ENCODE data around the gene THSD7A. TPM values are rescaled to one million over a fixed set of nuclear protein-coding genes. Genes with fewer than 3 reads are reported as not detected.

THSD7A gene
- total RNA-seq, 3 donors from 2014 or later (not counting 1 experiment from before 2014, with no cell fraction given) = 0.29 to 8.6 TPM; not detected in 1

DNA sequence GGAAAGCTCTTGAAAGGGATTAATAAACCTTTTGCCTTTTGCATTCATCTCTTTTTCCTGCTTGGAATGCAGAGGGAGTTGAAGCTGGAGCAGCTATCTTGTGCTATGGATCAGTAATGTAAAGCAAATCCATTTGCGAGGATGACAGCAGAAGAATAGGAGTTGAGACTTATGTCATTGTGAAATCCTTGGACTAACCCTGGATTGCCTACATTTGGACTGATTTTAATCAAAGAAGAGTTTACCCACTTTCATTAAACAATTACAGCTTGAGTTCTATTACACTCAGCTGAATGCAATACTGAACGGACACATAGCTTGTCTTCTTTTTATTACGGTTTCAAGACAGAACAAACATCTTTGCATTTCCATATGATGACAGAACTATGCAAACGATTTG lies 496.1 kb downstream of the THSD7A start:
- ATAC-seq = no peak
- no peaks in the 10 kb centered on the region for H3K9me3 Mint-ChIP-seq
- Histone ChIP-seq H3K27me3 (ENCODE audit: control insufficient read depth, insufficient read depth, low read length) (no peaks in the 10 kb centered on the region), H3K4me3 (ENCODE audit: low read length) (no peak overlapping the region), H3K36me3 (ENCODE audit: control insufficient read depth, insufficient read depth, low read length) (no peaks in the 10 kb centered on the region), H3K4me1 (ENCODE audit: control insufficient read depth, insufficient read depth, low read length) (no peaks in the 10 kb centered on the region), H3K9me3 (ENCODE audit: control insufficient read depth, insufficient read depth, low read length) (no peaks in the 10 kb centered on the region), H3K27ac (ENCODE audit: low read length) (no peak overlapping the region)
- H3K4me3 Mint-ChIP-seq = no peak overlapping the region
- H3K27me3 Mint-ChIP-seq (ENCODE audit: low read depth in 2 of 2) = no peaks in the 10 kb centered on the region
- no peaks in the 10 kb centered on the region for H3K36me3 Mint-ChIP-seq
- H3K27ac Mint-ChIP-seq = no peak overlapping the region
- no peak for DNase-seq
- TF ChIP-seq, protein P1, sequence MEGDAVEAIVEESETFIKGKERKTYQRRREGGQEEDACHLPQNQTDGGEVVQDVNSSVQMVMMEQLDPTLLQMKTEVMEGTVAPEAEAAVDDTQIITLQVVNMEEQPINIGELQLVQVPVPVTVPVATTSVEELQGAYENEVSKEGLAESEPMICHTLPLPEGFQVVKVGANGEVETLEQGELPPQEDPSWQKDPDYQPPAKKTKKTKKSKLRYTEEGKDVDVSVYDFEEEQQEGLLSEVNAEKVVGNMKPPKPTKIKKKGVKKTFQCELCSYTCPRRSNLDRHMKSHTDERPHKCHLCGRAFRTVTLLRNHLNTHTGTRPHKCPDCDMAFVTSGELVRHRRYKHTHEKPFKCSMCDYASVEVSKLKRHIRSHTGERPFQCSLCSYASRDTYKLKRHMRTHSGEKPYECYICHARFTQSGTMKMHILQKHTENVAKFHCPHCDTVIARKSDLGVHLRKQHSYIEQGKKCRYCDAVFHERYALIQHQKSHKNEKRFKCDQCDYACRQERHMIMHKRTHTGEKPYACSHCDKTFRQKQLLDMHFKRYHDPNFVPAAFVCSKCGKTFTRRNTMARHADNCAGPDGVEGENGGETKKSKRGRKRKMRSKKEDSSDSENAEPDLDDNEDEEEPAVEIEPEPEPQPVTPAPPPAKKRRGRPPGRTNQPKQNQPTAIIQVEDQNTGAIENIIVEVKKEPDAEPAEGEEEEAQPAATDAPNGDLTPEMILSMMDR (IDR thresholded peaks at IDR 0.05) = no peak
- no peaks in the 10 kb centered on the region for H3K4me1 Mint-ChIP-seq
- intact Hi-C loops (cut with micrococcal nuclease) = no loop called here
- WGBS (ENCODE audit: insufficient coverage) = 90% methylated on average over 4 of the region's 4 CpGs

- Histone ChIP-seq H3K4me3 (ENCODE audit: low read length) (no peak overlapping the region), H3K36me3 (ENCODE audit: control insufficient read depth, insufficient read depth, low read length) (no peaks in the 10 kb centered on the region), H3K4me1 (ENCODE audit: control insufficient read depth, insufficient read depth, low read length) (no peaks in the 10 kb centered on the region), H3K27me3 (ENCODE audit: control insufficient read depth, insufficient read depth, low read length) (no peaks in the 10 kb centered on the region), H3K9me3 (ENCODE audit: control insufficient read depth, insufficient read depth, low read length) (no peaks in the 10 kb centered on the region), H3K27ac (ENCODE audit: low read length) (no peak overlapping the region)
- Mint-ChIP-seq H3K9me3 (no peaks in the 10 kb centered on the region), H3K4me1 (no peaks in the 10 kb centered on the region), H3K36me3 (no peaks in the 10 kb centered on the region), H3K27me3 (ENCODE audit: low read depth in 2 of 2) (no peaks in the 10 kb centered on the region), H3K27ac (no peak overlapping the region), H3K4me3 (no peak overlapping the region)
- no peak for DNase-seq
- TF ChIP-seq, protein P1 (IDR thresholded peaks at IDR 0.05) = no peak
- intact Hi-C loops (cut with micrococcal nuclease) = no loop called here
- WGBS (ENCODE audit: insufficient coverage) = 93% methylated on average over 2 of the region's 2 CpGs
- ATAC-seq = no peak
Measured at GRCh38 chr7:11332865-11333228, 499.2 kb downstream of the THSD7A start.

- Mint-ChIP-seq H3K36me3 (no peaks in the 10 kb centered on the region), H3K4me3 (no peak overlapping the region), H3K27me3 (ENCODE audit: low read depth in 2 of 2) (no peaks in the 10 kb centered on the region), H3K27ac (no peak overlapping the region), H3K4me1 (no peaks in the 10 kb centered on the region), H3K9me3 (no peaks in the 10 kb centered on the region)
- no peaks in the 10 kb centered on the region for H3K9me3 ChIP-seq (ENCODE audit: control insufficient read depth, insufficient read depth, low read length)
- TF ChIP-seq, protein P1 (IDR thresholded peaks at IDR 0.05) = no peak
- intact Hi-C loops (cut with micrococcal nuclease) = no loop called here
- H3K27ac ChIP-seq (ENCODE audit: low read length) = no peak overlapping the region
- no peaks in the 10 kb centered on the region for H3K4me1 ChIP-seq (ENCODE audit: control insufficient read depth, insufficient read depth, low read length)
- WGBS (ENCODE audit: insufficient coverage) = 50% methylated on average over 1 of the region's 4 CpGs
- H3K27me3 ChIP-seq (ENCODE audit: control insufficient read depth, insufficient read depth, low read length) = no peaks in the 10 kb centered on the region
- no peaks in the 10 kb centered on the region for H3K36me3 ChIP-seq (ENCODE audit: control insufficient read depth, insufficient read depth, low read length)
- no peak overlapping the region for H3K4me3 ChIP-seq (ENCODE audit: low read length)
- no peak for ATAC-seq
- no peak for DNase-seq
Measured at GRCh38 chr7:11332186-11332864, 499.7 kb downstream of the THSD7A start.

All from natural killer cell (primary cell).